HCT116 (cell line): ENCODE data around the gene PPEF1. TPM values are rescaled to one million over a fixed set of nuclear protein-coding genes. Genes with fewer than 3 reads are reported as not detected.

Experiments used
- ATAC-seq: fragments of 200-7000 bp; cut with Tn5 transposase; 2 replicates; pipeline ENCODE4 v1.9.1; 2020; ENCODE audit warnings: mild to moderate bottlenecking, moderate library complexity
- BruUV-seq: library from RNA; stranded (reverse); fragments of 400-500 nt; replicated peaks from 2 replicates; lab custom pipeline; 2021; lab: Mats Ljungman, UMichigan
- CTCF ChIA-PET: fragments of 300-600 bp; sonication (Branson Sonifier 250); formaldehyde crosslinking; loops from one replicate; lab custom pipeline; 2021; ENCODE audit warnings: antibody characterized with exemption; lab: Charles Lee
- POLR2A ChIA-PET: fragments of 300-600, 350-600 bp; sonication (Branson Sonifier 250); formaldehyde crosslinking; loops from one replicate; lab custom pipeline; 2021; ENCODE audit warnings: antibody characterized with exemption; lab: Charles Lee
- RAD21 ChIA-PET, 2 experiments: fragments of 300-600 bp; sonication (Branson Sonifier 250); formaldehyde crosslinking; loops; one replicate each; lab custom pipeline; 2023; ENCODE audit warnings: low total read pairs in 2 of 2; ENCODE audit not compliant: uncharacterized antibody in 2 of 2, unreplicated experiment in 2 of 2, low non-redundant PET in 1 of 2; lab: Charles Lee
- DNase-seq: peaks from one replicate; pipeline ENCODE4 v3.0.0-alpha.2; 2010; ENCODE audit warnings: low read depth, low spot score
- H2AFZ ChIP-seq: fragments of 200-600 bp; shearing (Covaris generic), sonication (generic); 2 replicates; pipeline ENCODE4 v1.6.1; 2017; ENCODE audit warnings: low read depth, mixed run types, mixed read lengths, antibody characterized with exemption, low read length; ENCODE audit not compliant: poor library complexity, severe bottlenecking
- H3K27ac ChIP-seq: 2 replicates; pipeline ENCODE4 v1.5.1; 2012; ENCODE audit warnings: low read depth, low read length
- H3K27me3 ChIP-seq: fragments of 200-600 bp; sonication (generic); 2 replicates; pipeline ENCODE4 v1.6.1; 2016; ENCODE audit warnings: mixed run types, low read length, mixed read lengths; ENCODE audit not compliant: insufficient read depth
- H3K36me3 ChIP-seq, 2 experiments: fragments of 200-500 bp in 1 of 2; fragments of 200-600 bp in 1 of 2; sonication (Bioruptor generic) in 1 of 2; sonication (generic) in 1 of 2; 2 replicates each; pipeline versions ENCODE4 v1.5.1 to v1.6.1; 2014 to 2016; ENCODE audit warnings: low read length in 2 of 2, inconsistent platforms in 1 of 2, mixed read lengths in 1 of 2, mixed run types in 1 of 2; ENCODE audit not compliant: insufficient read depth in 2 of 2, control insufficient read depth in 1 of 2
- H3K4me1 ChIP-seq, 2 experiments: fragments of 200-600 bp in 1 of 2; sonication (generic) in 1 of 2; 2 replicates each; pipeline versions ENCODE4 v1.5.1 to v1.6.1; 2012 to 2017; ENCODE audit warnings: low read length in 2 of 2, inconsistent platforms in 1 of 2, mild to moderate bottlenecking in 1 of 2, mixed read lengths in 1 of 2, mixed run types in 1 of 2, moderate library complexity in 1 of 2; ENCODE audit not compliant: insufficient read depth in 2 of 2, control insufficient read depth in 1 of 2
- H3K4me2 ChIP-seq: fragments of 200-600 bp; sonication (generic); 2 replicates; pipeline ENCODE4 v1.6.1; 2017; ENCODE audit warnings: mixed run types, low read length, mixed read lengths
- H3K4me3 ChIP-seq, 2 experiments: fragments of 200-600 bp in 1 of 2; sonication (generic) in 1 of 2; replicated peaks in 1 of 2; 2 replicates each; pipeline ENCODE4 v1.5.1; 2011 to 2016; ENCODE audit warnings: low read length in 2 of 2, control low read depth in 1 of 2, low read depth in 1 of 2, mild to moderate bottlenecking in 1 of 2, mixed read lengths in 1 of 2, mixed run types in 1 of 2
- H3K79me2 ChIP-seq: fragments of 200-600 bp; sonication (generic); 2 replicates; pipeline ENCODE4 v1.6.1; 2017; ENCODE audit warnings: mild to moderate bottlenecking, mixed run types, low read length, moderate library complexity, mixed read lengths; ENCODE audit not compliant: insufficient read depth
- H3K9ac ChIP-seq: fragments of 200-600 bp; sonication (generic); 2 replicates; pipeline ENCODE4 v1.6.1; 2016; ENCODE audit warnings: low read length, mixed read lengths
- H3K9me2 ChIP-seq: fragments of 200-600 bp; sonication (generic), shearing (Covaris generic); 2 replicates; pipeline ENCODE4 v1.6.1; 2017; ENCODE audit warnings: mixed run types, mild to moderate bottlenecking, moderate library complexity; ENCODE audit not compliant: insufficient read depth
- H3K9me3 ChIP-seq, 2 experiments: fragments of 200-500 bp in 1 of 2; fragments of 200-600 bp in 1 of 2; sonication (Bioruptor generic) in 1 of 2; sonication (generic) in 1 of 2; 2 replicates each; pipeline ENCODE4 v1.6.1; 2014 to 2017; ENCODE audit warnings: low read length in 2 of 2, mixed read lengths in 2 of 2, inconsistent platforms in 1 of 2, low read depth in 1 of 2, mild to moderate bottlenecking in 1 of 2, mixed run types in 1 of 2, moderate library complexity in 1 of 2; ENCODE audit not compliant: control insufficient read depth in 1 of 2, insufficient read depth in 1 of 2
- H4K20me1 ChIP-seq: fragments of 200-600 bp; sonication (generic), shearing (Covaris generic); 2 replicates; pipeline ENCODE4 v1.6.1; 2017; ENCODE audit warnings: mixed run types, mild to moderate bottlenecking, moderate library complexity; ENCODE audit not compliant: insufficient read depth
- ATF3 ChIP-seq: IDR thresholded peaks from 2 replicates; pipeline ENCODE4 v1.6.1; 2012
- CBX3 ChIP-seq: IDR thresholded peaks from 2 replicates; pipeline ENCODE4 v1.6.1; 2012; ENCODE audit warnings: low read depth
- CEBPB ChIP-seq: IDR thresholded peaks from 2 replicates; pipeline ENCODE4 v1.6.1; 2012; ENCODE audit warnings: low read depth
- CTCF ChIP-seq, 3 experiments: fragments of 200-600 bp in 1 of 3; sonication (generic) in 1 of 3; IDR thresholded peaks in 2 of 3; conservative IDR thresholded peaks in 1 of 3; 2 replicates each; pipeline ENCODE4 v1.5.1; 2012 to 2017; ENCODE audit warnings: low read depth in 2 of 3, low read length in 2 of 3, antibody characterized with exemption in 1 of 3, borderline replicate concordance in 1 of 3, control low read depth in 1 of 3, mild to moderate bottlenecking in 1 of 3, mixed read lengths in 1 of 3, mixed run types in 1 of 3, moderate library complexity in 1 of 3; ENCODE audit not compliant: insufficient read depth in 1 of 3
- ELF1 ChIP-seq: IDR thresholded peaks from 2 replicates; pipeline ENCODE4 v1.6.1; 2012; ENCODE audit warnings: low read depth, borderline replicate concordance
- EZH2 ChIP-seq: fragments of 200-600 bp; sonication (generic); IDR thresholded peaks from 2 replicates; pipeline ENCODE4 v1.6.1; 2017; ENCODE audit warnings: antibody characterized with exemption, mixed run types
- EZH2phosphoT487 ChIP-seq: fragments of 200-600 bp; IDR thresholded peaks from 2 replicates; pipeline ENCODE4 v1.6.1; 2018; ENCODE audit warnings: antibody characterized with exemption, borderline replicate concordance
- FOSL1 ChIP-seq: IDR thresholded peaks from 2 replicates; pipeline ENCODE4 v1.6.1; 2012; ENCODE audit warnings: low read depth
- POLR2A ChIP-seq: IDR thresholded peaks from 2 replicates; pipeline ENCODE4 v1.7.0; 2011; ENCODE audit warnings: borderline replicate concordance; ENCODE audit not compliant: insufficient read depth, insufficient read length; ENCODE audit errors: extremely low read depth
- POLR2AphosphoS5 ChIP-seq: IDR thresholded peaks from 2 replicates; pipeline ENCODE4 v1.6.1; 2011; ENCODE audit warnings: mild to moderate bottlenecking, low read depth, low read length, moderate library complexity
- RAD21 ChIP-seq: IDR thresholded peaks from 2 replicates; pipeline ENCODE4 v1.6.1; 2012; ENCODE audit warnings: low read depth, mild to moderate bottlenecking
- SIN3A ChIP-seq: IDR thresholded peaks from 2 replicates; pipeline ENCODE4 v1.6.1; 2012; ENCODE audit warnings: low read depth
- SRF ChIP-seq: IDR thresholded peaks from 2 replicates; pipeline ENCODE4 v1.6.1; 2012; ENCODE audit warnings: low read depth
- TCF7L2 ChIP-seq: IDR thresholded peaks from 2 replicates; pipeline ENCODE4 v1.7.0; 2011; ENCODE audit warnings: borderline replicate concordance, inconsistent platforms; ENCODE audit not compliant: insufficient read depth, insufficient read length; ENCODE audit errors: extremely low read depth
- YY1 ChIP-seq: IDR thresholded peaks from 2 replicates; pipeline ENCODE4 v1.6.1; 2011; ENCODE audit warnings: low read length, low read depth, moderate library complexity, mild to moderate bottlenecking; ENCODE audit not compliant: insufficient replicate concordance; ENCODE audit errors: extremely low read depth
- ZNF274 ChIP-seq: fragments of 200-500 bp; sonication (Bioruptor generic); IDR thresholded peaks from 2 replicates; pipeline ENCODE4 v1.6.1; 2014; ENCODE audit warnings: mild to moderate bottlenecking, low read depth, low read length, inconsistent platforms
- intact Hi-C: fragments of 100-400 bp; cut with micrococcal nuclease; formaldehyde crosslinking; loops from 2 replicates; pipeline ENCODE4 v1.10.0; 2022
- total RNA-seq: library from RNA; stranded (reverse); gene quantifications from one replicate; pipeline ENCODE4 v1.2.1, GENCODE V29; 2021; ENCODE audit not compliant: unreplicated experiment

The PPEF1 gene
- total RNA-seq, 1 experiment from 2014 or later: not detected

GRCh38 chrX:18875256-18875878 lies 167.9 kb downstream of the PPEF1 start:
- TF ChIP-seq TCF7L2 (peak; percentile 21), SIN3A (no peak)
- TF ChIP-seq, all 23 proteins: peak for 1
- Histone ChIP-seq H3K36me3 (no peaks in the 10 kb centered on the region), H2AFZ (no peak overlapping the region), H3K4me1 (peaks cover 2 to 21% of the 10 kb centered on the region in 2 experiments), H3K4me2 (no peak overlapping the region), H3K79me2 (no peaks in the 10 kb centered on the region), H3K9ac (no peak overlapping the region), H3K27me3 (no peaks in the 10 kb centered on the region), H3K9me3 (no peaks in the 10 kb centered on the region), H3K4me3 (no peak overlapping the region), H4K20me1 (no peaks in the 10 kb centered on the region), H3K9me2 (no peaks in the 10 kb centered on the region), H3K27ac (no peak overlapping the region)
- DNase-seq: no peak
- intact Hi-C loops: no loop called here
- POLR2A ChIA-PET: no interaction called here
- ATAC-seq: peak; percentile 58
- RAD21 ChIA-PET: no interaction called here
- BruUV-seq: no TSS peak
- CTCF ChIA-PET: no interaction called here

GRCh38 chrX:18877469-18877868 lies 170.0 kb downstream of the PPEF1 start:
- no peak overlapping the region for H3K9ac ChIP-seq
- no peak overlapping the region for H3K4me3 ChIP-seq
- H3K4me1 ChIP-seq: peaks cover 2 to 19% of the 10 kb centered on the region in 2 experiments
- ChIA-PET POLR2A (no interaction called here), CTCF (no interaction called here), RAD21 (no interaction called here)
- BruUV-seq: no TSS peak
- H3K27ac ChIP-seq: no peak overlapping the region
- TF ChIP-seq EZH2: no peak
- TF ChIP-seq RAD21: no peak
- TF ChIP-seq POLR2AphosphoS5: no peak
- TF ChIP-seq EZH2phosphoT487: no peak
- TF ChIP-seq YY1: no peak
- TF ChIP-seq ZNF274: no peak
- no peak for TF ChIP-seq CEBPB
- no peak for TF ChIP-seq CTCF (IDR thresholded peaks at IDR 0.05 in 2 of 3, conservative IDR thresholded peaks at IDR 0.05 in 1 of 3; ENCODE audit: borderline replicate concordance in 1 of 3, insufficient read depth in 1 of 3, low read depth in 2 of 3, low read length in 2 of 3)
- no peak for TF ChIP-seq ELF1
- no peak for TF ChIP-seq SRF
- TF ChIP-seq SIN3A: no peak
- no peak for TF ChIP-seq CBX3
- TF ChIP-seq FOSL1: no peak
- TF ChIP-seq ATF3: no peak
- TF ChIP-seq POLR2A: no peak
- H3K79me2 ChIP-seq: no peaks in the 10 kb centered on the region
- no peaks in the 10 kb centered on the region for H3K9me3 ChIP-seq
- no peaks in the 10 kb centered on the region for H3K9me2 ChIP-seq
- H3K4me2 ChIP-seq: no peak overlapping the region
- intact Hi-C loops: no loop called here
- H2AFZ ChIP-seq: no peak overlapping the region
- no peaks in the 10 kb centered on the region for H3K27me3 ChIP-seq
- no peaks in the 10 kb centered on the region for H3K36me3 ChIP-seq
- ATAC-seq: no peak
- no peaks in the 10 kb centered on the region for H4K20me1 ChIP-seq
- no peak for DNase-seq
